Right atrium auricular region (tissue), 2 donors: ENCODE data around the gene PUS10. TPM values are rescaled to one million over a fixed set of nuclear protein-coding genes. Genes with fewer than 3 reads are reported as not detected.

Experiments used
- DNase-seq: peaks from one replicate; pipeline ENCODE4 v3.0.0-alpha.2; 2019; ENCODE audit warnings: low spot score
- H3K27ac ChIP-seq, 2 donors: fragments of 200-600 bp; sonication (generic); 1 replicate in 1 of 2; 2 replicates in 1 of 2; pipeline ENCODE4 v1.5.1; 2016 to 2019
- H3K27me3 ChIP-seq, 2 donors: fragments of 200-600 bp; sonication (generic); one replicate each; pipeline versions ENCODE4 v1.5.1 to v1.6.0; 2017 to 2019
- H3K36me3 ChIP-seq: fragments of 200-600 bp; sonication (generic); one replicate; pipeline ENCODE4 v1.5.1; 2016
- H3K4me1 ChIP-seq, 2 donors: fragments of 200-600 bp; sonication (generic); one replicate each; pipeline versions ENCODE4 v1.5.1 to v1.6.0; 2017 to 2019
- H3K4me3 ChIP-seq, 2 donors: fragments of 200-600 bp; sonication (generic); 1 replicate in 1 of 2; 2 replicates in 1 of 2; pipeline ENCODE4 v1.5.1; 2017 to 2019; ENCODE audit warnings: mild to moderate bottlenecking in 1 of 2, moderate library complexity in 1 of 2
- H3K9me3 ChIP-seq, 2 donors: fragments of 200-600 bp; sonication (generic); one replicate each; pipeline ENCODE4 v1.5.1; 2019
- total RNA-seq, 2 donors: library from RNA; depleted of rRNA; stranded (reverse); fragments of >200 nt; gene quantifications; one replicate each; pipeline ENCODE4 v1.1.0, GENCODE V29; 2016
- TF ChIP-seq, protein P1 (sequence below), 2 donors: fragments of 200-600 bp; sonication (generic); IDR thresholded peaks; one replicate each; pipeline ENCODE4 v1.5.1; 2019; ENCODE audit warnings: antibody characterized with exemption in 2 of 2

Gene PUS10
- total RNA-seq, 2 donors from 2014 or later, result 1.8 to 4.6 TPM

DNA sequence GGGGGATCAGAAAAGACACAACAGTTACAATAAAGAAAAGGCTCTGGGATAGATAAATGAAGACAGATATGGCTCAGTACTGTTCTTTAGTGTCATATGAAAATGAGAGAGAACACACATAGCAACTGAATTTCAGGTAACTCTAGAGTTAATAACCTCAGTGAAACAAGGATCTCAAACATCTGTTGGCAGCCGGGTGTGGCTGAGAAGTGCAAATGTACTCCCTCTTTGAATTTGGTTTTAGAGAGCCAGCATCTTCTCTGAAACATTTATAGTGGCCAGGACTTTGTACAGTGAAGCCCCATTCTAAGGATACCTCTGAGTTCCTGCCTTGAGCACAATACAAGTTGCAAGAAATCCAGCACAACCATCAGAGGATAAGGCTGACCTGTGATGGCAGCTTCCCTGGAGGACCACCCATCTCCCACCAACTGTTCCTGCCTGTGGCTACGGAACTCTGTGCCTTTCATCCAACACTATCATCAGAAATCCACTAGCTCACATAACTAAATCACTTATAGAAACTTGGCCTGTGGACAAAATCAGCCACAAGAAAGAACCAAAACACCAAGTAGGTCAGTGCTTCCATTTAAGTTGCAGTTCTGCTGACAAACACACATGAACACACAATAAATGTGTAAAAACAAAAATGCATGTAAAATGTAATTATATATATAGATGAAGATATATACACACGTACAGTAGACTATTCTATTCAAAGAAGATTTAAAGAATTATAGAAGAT is 37.8 kb downstream of the PUS10 start:
- H3K4me1 ChIP-seq, result no peaks in the 10 kb centered on the region
- no peak for DNase-seq
- no peak overlapping the region for H3K4me3 ChIP-seq
- no peaks in the 10 kb centered on the region for H3K9me3 ChIP-seq
- H3K27ac ChIP-seq, result no peak overlapping the region
- H3K27me3 ChIP-seq, result no peaks in the 10 kb centered on the region
- TF ChIP-seq, protein P1, sequence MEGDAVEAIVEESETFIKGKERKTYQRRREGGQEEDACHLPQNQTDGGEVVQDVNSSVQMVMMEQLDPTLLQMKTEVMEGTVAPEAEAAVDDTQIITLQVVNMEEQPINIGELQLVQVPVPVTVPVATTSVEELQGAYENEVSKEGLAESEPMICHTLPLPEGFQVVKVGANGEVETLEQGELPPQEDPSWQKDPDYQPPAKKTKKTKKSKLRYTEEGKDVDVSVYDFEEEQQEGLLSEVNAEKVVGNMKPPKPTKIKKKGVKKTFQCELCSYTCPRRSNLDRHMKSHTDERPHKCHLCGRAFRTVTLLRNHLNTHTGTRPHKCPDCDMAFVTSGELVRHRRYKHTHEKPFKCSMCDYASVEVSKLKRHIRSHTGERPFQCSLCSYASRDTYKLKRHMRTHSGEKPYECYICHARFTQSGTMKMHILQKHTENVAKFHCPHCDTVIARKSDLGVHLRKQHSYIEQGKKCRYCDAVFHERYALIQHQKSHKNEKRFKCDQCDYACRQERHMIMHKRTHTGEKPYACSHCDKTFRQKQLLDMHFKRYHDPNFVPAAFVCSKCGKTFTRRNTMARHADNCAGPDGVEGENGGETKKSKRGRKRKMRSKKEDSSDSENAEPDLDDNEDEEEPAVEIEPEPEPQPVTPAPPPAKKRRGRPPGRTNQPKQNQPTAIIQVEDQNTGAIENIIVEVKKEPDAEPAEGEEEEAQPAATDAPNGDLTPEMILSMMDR (IDR thresholded peaks at IDR 0.05), result no peak
- H3K36me3 ChIP-seq, result no peaks in the 10 kb centered on the region

DNA sequence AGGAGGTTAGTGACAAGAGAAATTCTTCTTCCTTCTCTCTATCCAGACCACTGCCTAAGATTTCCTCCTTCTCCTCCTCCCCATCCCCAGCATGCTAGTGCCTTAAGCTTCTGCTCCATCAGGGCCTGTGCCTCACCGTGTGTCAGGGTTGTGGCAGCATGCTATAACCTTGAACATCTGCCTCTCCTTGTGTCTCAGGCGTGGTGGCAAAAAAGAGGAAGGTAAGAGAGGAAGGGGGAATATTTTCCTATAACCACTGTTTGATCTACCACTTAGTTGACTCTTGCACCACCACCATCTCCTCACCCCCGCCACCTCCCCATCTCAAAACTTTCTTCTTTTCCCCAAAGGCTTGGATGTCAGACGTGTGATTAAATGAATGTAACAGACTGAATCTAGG is 38.8 kb downstream of the PUS10 start:
- TF ChIP-seq, protein P1 (IDR thresholded peaks at IDR 0.05), result no peak
- no peak overlapping the region for H3K27ac ChIP-seq
- H3K4me1 ChIP-seq, result no peaks in the 10 kb centered on the region

DNA sequence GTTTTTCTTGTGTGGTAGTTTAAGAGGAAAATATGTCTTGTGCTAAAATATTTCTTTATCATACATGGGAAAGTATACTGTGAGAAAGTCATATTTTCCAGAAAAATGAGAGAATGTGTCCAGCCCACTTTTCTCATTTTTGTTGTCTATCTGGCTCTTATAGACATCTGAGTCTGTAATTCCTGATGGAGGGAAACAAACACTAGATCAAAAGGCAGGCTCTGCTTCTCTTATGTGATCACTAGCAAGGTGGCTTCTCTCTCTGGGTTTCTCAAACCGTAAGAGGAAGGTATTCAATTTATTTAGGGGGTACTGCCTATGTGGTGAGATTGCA is 40.5 kb downstream of the PUS10 start:
- H3K27me3 ChIP-seq, result no peaks in the 10 kb centered on the region
- TF ChIP-seq, protein P1 (IDR thresholded peaks at IDR 0.05), result no peak
- no peaks in the 10 kb centered on the region for H3K9me3 ChIP-seq
- DNase-seq, result no peak
- no peaks in the 10 kb centered on the region for H3K4me1 ChIP-seq
- H3K36me3 ChIP-seq, result no peaks in the 10 kb centered on the region
- H3K4me3 ChIP-seq, result no peak overlapping the region
- no peak overlapping the region for H3K27ac ChIP-seq

More for the DNA sequence above, 38.8 kb downstream of the PUS10 start:
- no peaks in the 10 kb centered on the region for H3K9me3 ChIP-seq
- H3K4me3 ChIP-seq, result no peak overlapping the region
- no peaks in the 10 kb centered on the region for H3K27me3 ChIP-seq
- H3K36me3 ChIP-seq, result no peaks in the 10 kb centered on the region
- DNase-seq, result no peak

DNA sequence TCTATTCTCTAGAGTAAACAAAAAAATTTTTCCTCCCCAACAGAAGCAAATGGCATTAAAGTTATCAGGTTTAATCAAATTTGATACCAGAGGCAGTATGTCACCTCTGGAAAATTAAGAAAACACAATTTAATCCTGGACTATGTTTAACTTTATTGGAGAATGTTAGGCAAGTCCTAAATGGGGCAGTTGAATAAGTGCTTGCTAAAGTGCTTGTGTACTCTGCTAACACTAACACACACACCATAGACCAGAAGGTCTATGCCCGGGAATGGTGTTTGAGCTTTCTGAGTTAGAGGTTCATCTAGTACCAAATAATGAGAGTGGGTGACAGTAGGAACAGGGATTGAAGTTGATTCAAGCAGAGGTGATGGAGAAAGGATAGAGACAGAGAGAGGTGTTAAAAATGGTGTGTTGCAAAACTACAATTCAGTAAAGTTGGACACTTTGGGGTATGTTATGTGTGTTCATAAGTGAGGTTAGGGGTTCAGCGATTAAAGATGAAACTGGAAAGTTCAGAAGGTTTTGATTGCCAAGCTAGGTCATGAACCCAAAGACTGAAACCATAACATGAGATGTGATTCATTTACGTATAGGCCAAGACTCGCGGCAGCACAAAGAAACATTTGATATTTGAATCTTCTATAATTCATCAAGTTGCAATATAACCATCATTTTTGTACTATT is 41.0 kb downstream of the PUS10 start:
- DNase-seq, result no peak
- Histone ChIP-seq H3K4me1 (no peaks in the 10 kb centered on the region), H3K36me3 (no peaks in the 10 kb centered on the region), H3K27me3 (no peaks in the 10 kb centered on the region), H3K4me3 (no peak overlapping the region), H3K9me3 (no peaks in the 10 kb centered on the region), H3K27ac (no peak overlapping the region)
- TF ChIP-seq, protein P1 (IDR thresholded peaks at IDR 0.05), result no peak

DNA sequence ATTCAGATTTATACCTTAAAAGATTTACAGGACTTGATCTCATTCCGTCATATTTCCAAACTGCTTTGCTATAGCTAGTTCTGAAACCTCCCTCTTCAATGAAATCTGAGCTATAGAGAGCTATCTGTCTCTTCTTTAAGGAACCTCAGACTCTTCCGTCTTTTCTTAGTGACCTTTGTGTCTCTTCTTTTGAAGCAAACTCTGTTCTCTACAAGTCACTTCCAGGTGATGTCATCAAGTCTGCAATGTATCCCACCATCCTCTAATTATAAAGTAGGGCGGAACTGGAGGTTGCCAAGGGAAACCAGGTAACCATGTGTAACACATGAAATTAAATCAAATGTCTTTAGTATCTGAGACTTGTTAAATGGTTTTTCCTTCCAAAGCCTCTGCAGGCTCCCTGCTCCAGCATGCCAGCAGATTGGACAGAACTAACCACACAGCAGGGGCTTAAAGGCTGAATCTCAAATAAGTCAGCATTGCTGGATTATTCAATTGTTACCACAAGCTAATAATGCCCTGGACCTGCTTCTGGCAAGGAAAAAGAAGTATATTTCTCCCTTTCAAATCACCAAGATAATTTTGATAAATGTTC is 41.7 kb downstream of the PUS10 start:
- TF ChIP-seq, protein P1 (IDR thresholded peaks at IDR 0.05), result no peak
- Histone ChIP-seq H3K4me1 (no peaks in the 10 kb centered on the region), H3K27ac (no peak overlapping the region), H3K9me3 (no peaks in the 10 kb centered on the region), H3K4me3 (no peak overlapping the region), H3K27me3 (no peaks in the 10 kb centered on the region), H3K36me3 (no peaks in the 10 kb centered on the region)
- no peak for DNase-seq
